H1 (cell line): ENCODE data around the gene PNMA1. TPM values are rescaled to one million over a fixed set of nuclear protein-coding genes. Genes with fewer than 3 reads are reported as not detected.

Experiments used
- CTCF ChIA-PET: fragments of 300-600 bp; sonication (Branson Sonifier 250); formaldehyde crosslinking; loops from one replicate; lab custom pipeline; 2021; ENCODE audit not compliant: partially characterized antibody; lab: Charles Lee
- POLR2A ChIA-PET: fragments of 300-600 bp; sonication (Branson Sonifier 250); formaldehyde crosslinking; loops from one replicate; lab custom pipeline; 2021; ENCODE audit warnings: inconsistent platforms; ENCODE audit not compliant: partially characterized antibody; lab: Charles Lee
- DNase-seq, 2 experiments: peaks; one replicate each; pipeline versions ENCODE4 v3.0.0 to v3.0.0-alpha.2; 2010 to 2022; ENCODE audit warnings: low spot score in 2 of 2, low read depth in 1 of 2, mixed read lengths in 1 of 2
- FAIRE-seq: peaks from 2 replicates; lab custom pipeline; 2011; peaks lifted over from hg19 to GRCh38; lab: Jason Lieb, UNC
- H2AFZ ChIP-seq: 2 replicates; pipeline ENCODE4 v1.8.1; 2012; ENCODE audit warnings: low read length, inconsistent platforms
- H2AK5ac ChIP-seq: 2 replicates; pipeline ENCODE4 v1.6.1; 2013; ENCODE audit warnings: low read depth, low read length
- H2BK120ac ChIP-seq: replicated peaks from 2 replicates; pipeline ENCODE3; 2013; ENCODE audit warnings: low read depth, low read length, inconsistent platforms
- H2BK12ac ChIP-seq: 2 replicates; pipeline ENCODE4 v1.6.1; 2013; ENCODE audit warnings: low read depth, low read length
- H2BK15ac ChIP-seq: 2 replicates; pipeline ENCODE4 v1.6.1; 2013; ENCODE audit warnings: low read length
- H2BK20ac ChIP-seq: 2 replicates; pipeline ENCODE4 v1.6.1; 2013; ENCODE audit warnings: low read length
- H2BK5ac ChIP-seq: 2 replicates; pipeline ENCODE4 v1.6.1; 2013; ENCODE audit warnings: low read depth, low read length
- H3K14ac ChIP-seq: 2 replicates; pipeline ENCODE4 v1.6.1; 2013; ENCODE audit warnings: inconsistent platforms; ENCODE audit not compliant: insufficient read length
- H3K18ac ChIP-seq: 2 replicates; pipeline ENCODE4 v1.6.1; 2013; ENCODE audit warnings: low read length; ENCODE audit errors: extremely low read depth
- H3K23ac ChIP-seq: 2 replicates; pipeline ENCODE4 v1.6.1; 2013; ENCODE audit warnings: inconsistent platforms; ENCODE audit not compliant: insufficient read length
- H3K23me2 ChIP-seq: 2 replicates; pipeline ENCODE4 v1.6.1; 2013; ENCODE audit warnings: low read depth, low read length
- H3K27ac ChIP-seq: 2 replicates; pipeline ENCODE4 v1.6.1; 2011; ENCODE audit warnings: low read depth, low read length, inconsistent platforms
- H3K27me3 ChIP-seq, 4 experiments: replicated peaks in 1 of 4; 1 replicate in 1 of 4; 2 replicates in 3 of 4; pipeline versions ENCODE4 v1.6.1 to v1.8.1; 2011 to 2013; ENCODE audit warnings: low read length in 3 of 4, mild to moderate bottlenecking in 3 of 4, inconsistent platforms in 2 of 4, mixed read lengths in 2 of 4, moderate library complexity in 1 of 4; ENCODE audit not compliant: control insufficient read depth in 3 of 4, insufficient read depth in 3 of 4; ENCODE audit errors: extremely low read depth in 1 of 4
- H3K36me3 ChIP-seq, 4 experiments: 2 replicates each; pipeline versions ENCODE4 v1.6.1 to v1.8.1; 2011 to 2013; ENCODE audit warnings: mild to moderate bottlenecking in 4 of 4, low read length in 3 of 4, moderate library complexity in 2 of 4, control low read depth in 1 of 4, inconsistent platforms in 1 of 4; ENCODE audit not compliant: insufficient read depth in 4 of 4, control insufficient read depth in 2 of 4
- H3K4ac ChIP-seq: replicated peaks from 2 replicates; pipeline ENCODE3; 2013; ENCODE audit warnings: low read length, low read depth, mixed read lengths, inconsistent platforms; ENCODE audit not compliant: insufficient read length
- H3K4me1 ChIP-seq, 4 experiments: replicated peaks in 1 of 4; 1 replicate in 1 of 4; 2 replicates in 3 of 4; pipeline versions ENCODE4 v1.6.1 to v1.8.1; 2011 to 2013; ENCODE audit warnings: low read length in 3 of 4, inconsistent platforms in 2 of 4, mixed read lengths in 1 of 4; ENCODE audit not compliant: insufficient read depth in 4 of 4, control insufficient read depth in 3 of 4
- H3K4me2 ChIP-seq, 2 experiments: 2 replicates each; pipeline versions ENCODE4 v1.6.1 to v1.8.1; 2011 to 2013; ENCODE audit warnings: low read depth in 2 of 2, low read length in 2 of 2, control low read depth in 1 of 2, inconsistent platforms in 1 of 2, mild to moderate bottlenecking in 1 of 2; ENCODE audit not compliant: insufficient read depth in 1 of 2
- H3K4me3 ChIP-seq, 4 experiments: fragments of 200-600, 300-600 bp in 1 of 4; sonication (generic), shearing (Covaris generic), sonication (Bioruptor Twin) in 1 of 4; 2 replicates each; pipeline versions ENCODE4 v1.5.1 to v1.8.1; 2011 to 2016; ENCODE audit warnings: low read length in 4 of 4, low read depth in 3 of 4, control low read depth in 2 of 4, inconsistent platforms in 2 of 4, mild to moderate bottlenecking in 2 of 4, mixed read lengths in 1 of 4, moderate library complexity in 1 of 4; ENCODE audit not compliant: insufficient read depth in 2 of 4; ENCODE audit errors: extremely low read depth in 1 of 4
- H3K56ac ChIP-seq: replicated peaks from 2 replicates; pipeline ENCODE3; 2013; ENCODE audit warnings: low read depth, mild to moderate bottlenecking, mixed read lengths, low read length, inconsistent platforms; ENCODE audit not compliant: insufficient read length
- H3K79me1 ChIP-seq: 2 replicates; pipeline ENCODE4 v1.6.1; 2013; ENCODE audit warnings: low read depth, low read length, control low read depth
- H3K79me2 ChIP-seq, 2 experiments: 2 replicates each; pipeline versions ENCODE4 v1.6.1 to v1.8.1; 2012 to 2013; ENCODE audit warnings: low read length in 2 of 2, mild to moderate bottlenecking in 2 of 2, inconsistent platforms in 1 of 2; ENCODE audit not compliant: insufficient read depth in 2 of 2, control insufficient read depth in 1 of 2
- H3K9ac ChIP-seq, 4 experiments: replicated peaks in 1 of 4; 1 replicate in 1 of 4; 2 replicates in 3 of 4; pipeline versions ENCODE4 v1.6.1 to v1.8.1; 2011 to 2013; ENCODE audit warnings: low read depth in 3 of 4, low read length in 3 of 4, control low read depth in 2 of 4, mild to moderate bottlenecking in 2 of 4, moderate library complexity in 2 of 4, inconsistent platforms in 1 of 4; ENCODE audit errors: extremely low read depth in 1 of 4
- H3K9me3 ChIP-seq, 2 experiments: 2 replicates each; pipeline versions ENCODE4 v1.6.1 to v1.8.1; 2012 to 2013; ENCODE audit warnings: mild to moderate bottlenecking in 2 of 2, moderate library complexity in 2 of 2, control low read depth in 1 of 2, inconsistent platforms in 1 of 2, low read depth in 1 of 2, low read length in 1 of 2, mixed read lengths in 1 of 2; ENCODE audit not compliant: insufficient read depth in 2 of 2
- H4K20me1 ChIP-seq, 2 experiments: replicated peaks in 1 of 2; 2 replicates each; pipeline versions ENCODE3 to v1.8.1; 2011 to 2013; ENCODE audit warnings: inconsistent platforms in 2 of 2, low read length in 2 of 2, mild to moderate bottlenecking in 1 of 2; ENCODE audit not compliant: insufficient read depth in 2 of 2, control insufficient read depth in 1 of 2
- H4K5ac ChIP-seq: 2 replicates; pipeline ENCODE4 v1.6.1; 2013; ENCODE audit warnings: low read length, low read depth, mixed read lengths, inconsistent platforms; ENCODE audit not compliant: insufficient read length
- H4K8ac ChIP-seq: 2 replicates; pipeline ENCODE4 v1.8.0; 2013; ENCODE audit warnings: mild to moderate bottlenecking, moderate library complexity, low read length, inconsistent platforms; ENCODE audit not compliant: insufficient read depth; ENCODE audit errors: extremely low read depth
- H4K91ac ChIP-seq: replicated peaks from 2 replicates; pipeline ENCODE3; 2013; ENCODE audit warnings: low read length, mixed read lengths, inconsistent platforms; ENCODE audit not compliant: insufficient read length
- RNF2 ChIP-seq: fragments of 200-900, 300-1000 bp; sonication (generic); IDR thresholded peaks from 2 replicates; pipeline ENCODE4 v1.7.1; 2016; ENCODE audit warnings: borderline replicate concordance, low read depth, mild to moderate bottlenecking, antibody characterized with exemption, low read length; ENCODE audit not compliant: poor library complexity, severe bottlenecking; ENCODE audit errors: missing control alignments
- SAP30 ChIP-seq: fragments of 300-600 bp; sonication (generic); IDR thresholded peaks from 2 replicates; pipeline ENCODE4 v1.7.1; 2012; ENCODE audit warnings: low read length, moderate library complexity, mild to moderate bottlenecking, inconsistent platforms; ENCODE audit not compliant: insufficient read depth, insufficient replicate concordance
- SRF ChIP-seq: IDR thresholded peaks from 2 replicates; pipeline ENCODE4 v1.6.1; 2011; ENCODE audit warnings: mild to moderate bottlenecking, low read depth, low read length, moderate library complexity
- SUZ12 ChIP-seq: fragments of 200-600 bp; sonication (generic); IDR thresholded peaks from 2 replicates; pipeline ENCODE4 v1.6.1; 2012; ENCODE audit warnings: mild to moderate bottlenecking, inconsistent platforms, low read length, moderate library complexity, mixed read lengths
- WGBS, 2 experiments: shearing (Covaris generic) in 1 of 2; methylation state at CpG; one replicate each; pipeline versions ENCODE4 v1.1.6 to v1.1.7; 2013 to 2015; ENCODE audit warnings: low lambda C conversion rate in 2 of 2, mixed read lengths in 2 of 2, inconsistent platforms in 1 of 2, low coverage in 1 of 2, missing lambda C conversion rate in 1 of 2; ENCODE audit not compliant: insufficient replicate concordance in 2 of 2, insufficient coverage in 1 of 2, insufficient read length in 1 of 2; ENCODE audit errors: extremely low coverage in 1 of 2, missing lambda C conversion rate in 1 of 2; 5-methylcytosine and 5-hydroxymethylcytosine counted together
- polyA plus RNA-seq, 7 experiments: library from polyadenylated mRNA; depleted of rRNA in 3 of 7; stranded (reverse) in 5 of 7; unstranded in 2 of 7; fragments of >200 nt in 5 of 7; fragments of 200-250 nt in 2 of 7; gene quantifications; 1 replicate in 5 of 7; 2 replicates in 1 of 7; 4 replicates in 1 of 7; pipeline versions ENCODE4 v1.2.1 to v1.2.3, GENCODE V29; 2011 to 2013; ENCODE audit warnings: missing spikeins in 2 of 7, mixed read lengths in 2 of 7
- total RNA-seq: library from RNA; stranded (reverse); fragmentation: NEBNext Ultra II Directional; extraction: Animal tissue kit (Norgen Biotek cat#: 25700); gene quantifications from 2 replicates; pipeline ENCODE4 v1.2.1, GENCODE V29; 2021

The PNMA1 gene
- total and polyA plus RNA-seq, 2 of the 8 experiments (the other 6 are each of a cell fraction or from before 2014, with no cell fraction given): 15.8 to 52.7 TPM

- DNase-seq (no peak), FAIRE-seq (no peak)
- Histone ChIP-seq H2BK120ac (no peak overlapping the region), H4K8ac (no peak overlapping the region), H3K9me3 (no peaks in the 10 kb centered on the region), H3K23ac (no peak overlapping the region), H3K27ac (no peak overlapping the region), H2AFZ (no peak overlapping the region), H2AK5ac (no peak overlapping the region), H3K56ac (no peak overlapping the region), H3K9ac (no peak overlapping the region), H3K4me3 (no peak overlapping the region), H4K91ac (peak overlapping the region; percentile 80), H4K20me1 (peaks cover 5 to 13% of the 10 kb centered on the region in 2 experiments), H3K4me2 (peak overlapping the region in 1 of 2 experiments; percentile 49; a peak in 2 of 4 replicates), H3K36me3 (peaks cover 0 to 11% (median 1%) of the 10 kb centered on the region in 4 experiments; a peak in 2 of 8 replicates), H3K4ac (no peak overlapping the region), H2BK20ac (no peak overlapping the region), H3K79me1 (peaks cover 10% of the 10 kb centered on the region), H3K18ac (no peak overlapping the region), H3K23me2 (no peaks in the 10 kb centered on the region), H2BK15ac (no peak overlapping the region), H3K27me3 (no peaks in the 10 kb centered on the region), H3K14ac (no peak overlapping the region), H2BK12ac (peak overlapping the region; percentile 89; the same call in 1 of the 2 replicates), H3K4me1 (peaks cover 15 to 53% (median 38%) of the 10 kb centered on the region in 4 experiments), H3K79me2 (peaks cover 0 to 31% of the 10 kb centered on the region in 2 experiments; a peak in 1 of 4 replicates), H2BK5ac (0 out of 2 replicates have a peak overlapping the region, but pooled peaks have one; percentile 73), H4K5ac (no peak overlapping the region)
- POLR2A ChIA-PET: interaction anchor here (0.8 to 2.5 kb wide), 6 partner anchors 10 to 130 kb away, joined by 3 to 13 read pairs (median 4); partner anchors contain the start of gene ACOT6
- WGBS, 2 experiments: 85% methylated on average over 5 of the region's 6 CpGs; no CpG with 5 or more reads in 1 of the 2 experiments
- CTCF ChIA-PET: interaction anchor here (1.0 to 11.1 kb wide), 11 partner anchors 12 to 108 kb away, joined by 3 to 198 read pairs (median 6); a partner anchor contains a TSS
- TF ChIP-seq SUZ12: no peak
- TF ChIP-seq SRF: no peak
- TF ChIP-seq RNF2: no peak
- TF ChIP-seq SAP30: no peak
These were observed 28.5 kb upstream of the PNMA1 start for GRCh38 chr14:73742520-73743238.
